Testis (tissue), 3 donors: ENCODE results near the gene RBFOX1. TPM values are rescaled to one million over a fixed set of nuclear protein-coding genes. Genes with fewer than 3 reads are reported as not detected.

Experiments used
- DNase-seq: peaks from one replicate; pipeline ENCODE4 v3.0.0-alpha.2; 2019
- H3K27ac ChIP-seq, 2 donors: fragments of 200-600 bp; sonication (generic); one replicate each; pipeline ENCODE4 v1.5.1; 2019
- H3K27me3 ChIP-seq: fragments of 200-600 bp; sonication (generic); one replicate; pipeline ENCODE4 v1.5.1; 2019
- H3K36me3 ChIP-seq: fragments of 200-600 bp; sonication (generic); one replicate; pipeline ENCODE4 v1.5.1; 2017; ENCODE audit warnings: low read depth; ENCODE audit errors: missing control alignments
- H3K4me1 ChIP-seq: fragments of 200-600 bp; sonication (generic); one replicate; pipeline ENCODE4 v1.5.1; 2019
- H3K4me3 ChIP-seq, 2 donors: fragments of 200-600 bp; sonication (generic); one replicate each; pipeline ENCODE4 v1.5.1; 2017 to 2019
- H3K9me3 ChIP-seq: fragments of 200-600 bp; sonication (generic); one replicate; pipeline ENCODE4 v1.5.1; 2017
- POLR2A ChIP-seq: fragments of 450-650 bp; IDR thresholded peaks from one replicate; pipeline ENCODE4 v1.6.1; 2017; ENCODE audit warnings: antibody characterized with exemption, mild to moderate bottlenecking, moderate library complexity
- WGBS, 2 donors: methylation state at CpG; one replicate each; pipeline ENCODE4 v1.1.5; 2018; 5-methylcytosine and 5-hydroxymethylcytosine counted together
- intact Hi-C: fragments of 100-400 bp; cut with DNase I; formaldehyde crosslinking; loops from one replicate; pipeline ENCODE4 v1.15.1; 2023; ENCODE audit warnings: low total_unique reads
- polyA plus RNA-seq: library from polyadenylated mRNA; stranded (reverse); fragments of 350-450 nt; fragmentation: Illumina TruSeq; extraction: RNeasy Lipid Tissue Mini Kit (QIAGEN cat#74804); gene quantifications from one replicate; pipeline ENCODE4 v1.2.3, GENCODE V29; 2014; ENCODE audit warnings: low read depth, low replicate concordance; ENCODE audit not compliant: insufficient read depth
- total RNA-seq, 2 donors: library from RNA; depleted of rRNA; stranded (reverse); fragments of >200 nt; gene quantifications; one replicate each; pipeline ENCODE4 v1.2.3, GENCODE V29; 2016
- TF ChIP-seq, protein P1 (sequence below), 3 experiments: fragments of 450-650 bp in 2 of 3; fragments of 200-600 bp in 1 of 3; sonication (generic) in 1 of 3; IDR thresholded peaks; one replicate each; pipeline ENCODE4 v1.5.1; 2016 to 2019; ENCODE audit warnings: antibody characterized with exemption in 3 of 3, mild to moderate bottlenecking in 2 of 3, moderate library complexity in 1 of 3

RBFOX1 gene
- total and polyA plus RNA-seq, 3 donors from 2014 or later, result 0.68 to 2.8 (median 1.1) TPM

DNA sequence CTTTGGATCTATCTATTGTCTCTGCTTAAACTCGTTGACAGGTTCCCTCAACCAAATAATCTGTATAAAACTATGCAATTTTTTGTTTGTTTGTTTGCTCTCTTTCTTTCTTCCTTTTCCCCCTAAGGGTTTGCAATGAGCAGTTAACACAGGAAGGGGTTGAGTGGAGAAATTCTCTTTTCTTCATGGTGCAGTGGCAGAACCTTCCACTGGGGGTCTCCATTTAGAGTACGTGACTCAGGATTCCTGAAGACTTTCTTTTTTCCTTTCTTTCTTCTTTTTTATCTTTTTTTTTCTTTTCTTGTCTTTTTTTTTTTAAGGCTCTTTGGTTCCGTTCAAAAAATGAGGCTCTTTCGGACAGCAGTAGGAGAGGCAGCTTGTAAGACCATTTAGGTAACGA lies 19.5 kb upstream of the RBFOX1 start:
- no peaks in the 10 kb centered on the region for H3K9me3 ChIP-seq
- no peak for DNase-seq
- no peak for TF ChIP-seq POLR2A
- TF ChIP-seq, protein P1, sequence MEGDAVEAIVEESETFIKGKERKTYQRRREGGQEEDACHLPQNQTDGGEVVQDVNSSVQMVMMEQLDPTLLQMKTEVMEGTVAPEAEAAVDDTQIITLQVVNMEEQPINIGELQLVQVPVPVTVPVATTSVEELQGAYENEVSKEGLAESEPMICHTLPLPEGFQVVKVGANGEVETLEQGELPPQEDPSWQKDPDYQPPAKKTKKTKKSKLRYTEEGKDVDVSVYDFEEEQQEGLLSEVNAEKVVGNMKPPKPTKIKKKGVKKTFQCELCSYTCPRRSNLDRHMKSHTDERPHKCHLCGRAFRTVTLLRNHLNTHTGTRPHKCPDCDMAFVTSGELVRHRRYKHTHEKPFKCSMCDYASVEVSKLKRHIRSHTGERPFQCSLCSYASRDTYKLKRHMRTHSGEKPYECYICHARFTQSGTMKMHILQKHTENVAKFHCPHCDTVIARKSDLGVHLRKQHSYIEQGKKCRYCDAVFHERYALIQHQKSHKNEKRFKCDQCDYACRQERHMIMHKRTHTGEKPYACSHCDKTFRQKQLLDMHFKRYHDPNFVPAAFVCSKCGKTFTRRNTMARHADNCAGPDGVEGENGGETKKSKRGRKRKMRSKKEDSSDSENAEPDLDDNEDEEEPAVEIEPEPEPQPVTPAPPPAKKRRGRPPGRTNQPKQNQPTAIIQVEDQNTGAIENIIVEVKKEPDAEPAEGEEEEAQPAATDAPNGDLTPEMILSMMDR (IDR thresholded peaks at IDR 0.05), result peak in 2 of 3 experiments; percentile 35 to 48
- no peaks in the 10 kb centered on the region for H3K36me3 ChIP-seq
- 54 to 55% methylated on average over 5 of the region's 5 CpGs for WGBS, 2 donors
- H3K4me3 ChIP-seq, result no peak overlapping the region
- no peaks in the 10 kb centered on the region for H3K27me3 ChIP-seq
- no peak overlapping the region for H3K27ac ChIP-seq
- intact Hi-C loops, result no loop called here
- H3K4me1 ChIP-seq, result no peaks in the 10 kb centered on the region

- intact Hi-C loops, result no loop called here
- H3K9me3 ChIP-seq, result no peaks in the 10 kb centered on the region
- 50 to 58% methylated on average over 11 to 12 of the region's 12 CpGs for WGBS, 2 donors
- H3K4me3 ChIP-seq, result no peak overlapping the region
- H3K27ac ChIP-seq, result no peak overlapping the region
- no peaks in the 10 kb centered on the region for H3K36me3 ChIP-seq
- TF ChIP-seq POLR2A, result no peak
- TF ChIP-seq, protein P1 (IDR thresholded peaks at IDR 0.05), result no peak
- DNase-seq, result no peak
- H3K4me1 ChIP-seq, result no peaks in the 10 kb centered on the region
- H3K27me3 ChIP-seq, result no peaks in the 10 kb centered on the region
Observed at GRCh38 chr16:7314163-7314562, 18.5 kb upstream of the RBFOX1 start.

GRCh38 chr16:7315813-7316212 lies 16.8 kb upstream of the RBFOX1 start:
- H3K27me3 ChIP-seq, result no peaks in the 10 kb centered on the region
- intact Hi-C loops, result no loop called here
- H3K36me3 ChIP-seq, result no peaks in the 10 kb centered on the region
- 72 to 75% methylated on average over 1 of the region's 1 CpG for WGBS, 2 donors
- no peaks in the 10 kb centered on the region for H3K9me3 ChIP-seq
- DNase-seq, result no peak
- no peak overlapping the region for H3K4me3 ChIP-seq
- H3K4me1 ChIP-seq, result no peaks in the 10 kb centered on the region
- no peak for TF ChIP-seq POLR2A
- TF ChIP-seq, protein P1 (IDR thresholded peaks at IDR 0.05), result no peak
- H3K27ac ChIP-seq, result no peak overlapping the region

DNA sequence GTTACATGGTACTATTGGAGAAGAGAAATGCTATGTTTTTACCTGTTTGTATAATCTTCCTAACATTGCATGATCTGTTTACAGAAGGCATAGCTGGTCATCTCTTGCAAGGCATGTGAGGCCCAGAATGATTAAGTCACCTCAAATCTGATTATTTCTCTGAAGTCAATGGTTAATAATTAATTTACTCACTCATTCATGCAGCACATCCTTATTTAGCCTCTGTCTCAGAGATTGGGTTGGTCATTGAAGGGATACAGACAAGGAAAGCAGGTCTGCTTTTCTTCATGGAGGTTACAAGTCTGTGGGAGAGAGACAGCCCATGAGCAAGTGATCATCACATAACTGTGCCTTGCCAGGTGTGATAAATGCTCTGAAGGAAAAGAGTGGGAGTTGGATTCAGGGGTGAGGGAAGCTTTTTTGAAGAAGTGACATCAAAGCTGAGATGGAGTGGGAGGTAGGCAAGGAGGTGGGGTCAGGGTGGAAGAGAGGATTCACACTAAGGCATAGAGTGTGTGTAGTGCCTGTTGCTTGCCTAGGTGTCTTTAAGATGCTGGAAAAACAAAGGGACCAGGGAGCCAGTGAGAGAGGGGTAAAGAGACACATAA lies 16.3 kb upstream of the RBFOX1 start:
- TF ChIP-seq POLR2A, result no peak
- H3K27ac ChIP-seq, result no peak overlapping the region
- H3K36me3 ChIP-seq, result no peaks in the 10 kb centered on the region
- H3K4me3 ChIP-seq, result no peak overlapping the region
- no peaks in the 10 kb centered on the region for H3K27me3 ChIP-seq
- no peaks in the 10 kb centered on the region for H3K4me1 ChIP-seq
- DNase-seq, result no peak
- intact Hi-C loops, result no loop called here
- H3K9me3 ChIP-seq, result no peaks in the 10 kb centered on the region

DNA sequence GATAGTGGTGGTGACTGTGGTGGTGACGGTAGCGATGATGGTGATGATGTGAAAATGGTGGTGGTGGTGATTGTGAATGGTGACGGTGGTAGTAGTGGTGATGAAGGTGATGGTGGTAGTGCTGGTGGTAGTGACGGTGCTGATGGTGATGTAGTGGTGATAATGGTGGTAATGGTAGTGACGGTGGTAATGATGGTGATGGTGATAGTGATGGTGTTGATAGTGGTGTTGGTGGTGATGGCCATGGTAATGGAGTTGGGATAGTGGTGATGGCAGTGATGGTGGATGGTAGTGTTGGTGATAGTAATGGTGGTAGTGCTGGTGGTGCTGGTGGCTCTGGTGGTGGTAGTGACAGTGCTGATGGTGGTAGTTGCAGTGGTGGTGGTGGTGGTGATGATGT lies 14.7 kb upstream of the RBFOX1 start:
- TF ChIP-seq POLR2A, result no peak
- TF ChIP-seq, protein P1 (IDR thresholded peaks at IDR 0.05), result no peak
- no peak for DNase-seq
- no peak overlapping the region for H3K4me3 ChIP-seq
- no peak overlapping the region for H3K27ac ChIP-seq
- H3K4me1 ChIP-seq, result no peaks in the 10 kb centered on the region
- no peaks in the 10 kb centered on the region for H3K27me3 ChIP-seq
- intact Hi-C loops, result no loop called here
- H3K36me3 ChIP-seq, result no peaks in the 10 kb centered on the region
- 89 to 92% methylated on average over 5 of the region's 5 CpGs for WGBS, 2 donors
- no peaks in the 10 kb centered on the region for H3K9me3 ChIP-seq
